ENCODE data around the gene UBE2I.

- no peak; the same call in 1 of the 2 replicates for TF ChIP-seq CTCF (IDR thresholded peaks at IDR 0.05)
- no peak for TF ChIP-seq POLR2AphosphoS5 (IDR thresholded peaks at IDR 0.05; ENCODE audit: low read depth, low read length)
- no peak for TF ChIP-seq REST (IDR thresholded peaks at IDR 0.05; ENCODE audit: insufficient read depth in 1 of 2, low read depth in 2 of 2, low read length in 1 of 2)
Observed at GRCh38 chr16:1330931-1331711, 21.7 kb downstream of the UBE2I start.
